ENCODE data around the gene HOXA13.

DNA sequence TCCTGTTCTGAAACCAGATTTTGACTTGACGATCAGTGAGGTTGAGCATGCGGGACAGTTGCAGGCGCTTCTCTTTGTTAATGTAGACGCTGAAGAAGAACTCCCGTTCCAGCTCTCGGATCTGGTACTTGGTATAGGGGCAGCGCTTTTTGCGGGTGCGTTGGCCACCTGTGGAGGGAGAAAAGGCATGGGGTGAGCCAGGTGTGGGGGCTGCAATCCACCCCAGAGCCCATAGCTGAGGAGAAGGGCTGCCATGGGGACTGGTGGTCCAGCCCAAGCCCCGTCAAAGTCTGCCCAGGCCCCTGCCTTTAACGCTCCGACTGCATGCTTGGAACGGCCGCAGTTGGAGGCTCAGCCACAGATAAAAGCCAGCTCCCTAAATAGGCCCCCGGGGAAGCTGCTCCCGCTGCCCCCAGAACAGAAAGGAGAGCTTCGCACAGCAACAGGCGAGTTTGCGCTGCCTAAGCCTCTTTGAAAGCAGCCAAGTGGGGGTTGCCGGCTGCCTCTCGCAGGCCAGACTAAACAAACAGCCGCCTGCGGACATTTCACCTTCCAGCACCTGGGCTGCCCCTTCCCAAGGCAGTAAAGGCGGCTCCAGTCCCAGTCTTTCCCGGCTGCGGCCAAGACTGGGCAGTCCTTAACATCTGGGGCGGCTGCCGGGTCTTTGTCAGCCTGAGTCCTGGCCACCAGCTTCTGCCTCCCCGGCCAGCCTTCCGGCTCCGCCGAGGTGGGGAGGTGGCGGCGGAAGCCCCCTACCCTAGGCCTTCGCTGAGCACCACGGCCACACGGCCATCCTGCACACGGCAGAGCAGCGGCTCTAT lies 16.8 kb downstream of the HOXA13 start:
- no peak for TF ChIP-seq POLR2AphosphoS5 (IDR thresholded peaks at IDR 0.05; ENCODE audit: low read depth, low read length)
- TF ChIP-seq POLR2A (IDR thresholded peaks at IDR 0.05; ENCODE audit: low read depth, low read length): no peak
- TF ChIP-seq TAF1 (IDR thresholded peaks at IDR 0.05; ENCODE audit: borderline replicate concordance, low read depth, low read length): no peak
